ENCODE measurements around the gene DMRTB1.

DMRTB1 gene

DNA sequence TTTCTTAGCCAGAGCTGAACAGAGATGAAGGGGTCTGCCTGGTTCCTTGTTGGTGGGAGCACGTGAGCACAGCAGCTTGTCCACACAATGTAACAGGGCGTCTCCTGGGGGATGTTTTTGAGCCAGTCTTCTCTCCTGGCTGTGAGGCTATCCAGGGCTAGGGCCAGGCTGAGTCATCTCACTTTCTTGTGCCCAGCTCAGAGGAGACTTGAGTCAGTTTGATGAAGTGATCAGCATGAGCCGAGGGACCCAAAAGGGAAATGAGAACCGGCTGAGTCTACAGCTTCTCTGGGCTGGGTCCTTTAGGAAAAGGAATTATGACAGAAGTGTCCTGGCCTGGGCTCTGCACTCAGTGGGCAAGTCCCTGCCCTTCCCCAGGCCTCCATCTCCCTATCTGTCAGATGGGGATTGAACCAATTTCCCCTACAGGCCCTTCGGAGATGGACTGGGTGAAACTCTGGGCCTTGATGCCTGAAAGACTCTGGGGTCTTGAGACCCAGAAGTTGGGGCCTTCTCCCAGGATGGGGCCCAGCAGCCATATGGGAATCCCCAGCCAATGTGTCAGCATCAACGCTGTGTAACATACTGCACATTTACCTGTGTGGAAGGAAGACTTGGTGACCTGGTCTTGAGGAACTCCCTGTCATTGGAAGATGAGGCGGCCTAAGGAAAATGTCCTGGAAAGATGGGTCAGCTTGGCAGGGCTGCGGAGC, 36.6 kb downstream of the DMRTB1 start:
- DNase-seq: no peak

GRCh38 chr1:53498555-53499131, 39.4 kb downstream of the DMRTB1 start:
- DNase-seq: peak; percentile 6

- no peak for DNase-seq
These were observed 40.3 kb downstream of the DMRTB1 start for GRCh38 chr1:53499257-53500203.

- DNase-seq: no peak
These were observed 41.2 kb downstream of the DMRTB1 start for GRCh38 chr1:53500204-53501064.

- no peak for DNase-seq
These were observed 42.1 kb downstream of the DMRTB1 start for GRCh38 chr1:53501065-53502005.

DNA sequence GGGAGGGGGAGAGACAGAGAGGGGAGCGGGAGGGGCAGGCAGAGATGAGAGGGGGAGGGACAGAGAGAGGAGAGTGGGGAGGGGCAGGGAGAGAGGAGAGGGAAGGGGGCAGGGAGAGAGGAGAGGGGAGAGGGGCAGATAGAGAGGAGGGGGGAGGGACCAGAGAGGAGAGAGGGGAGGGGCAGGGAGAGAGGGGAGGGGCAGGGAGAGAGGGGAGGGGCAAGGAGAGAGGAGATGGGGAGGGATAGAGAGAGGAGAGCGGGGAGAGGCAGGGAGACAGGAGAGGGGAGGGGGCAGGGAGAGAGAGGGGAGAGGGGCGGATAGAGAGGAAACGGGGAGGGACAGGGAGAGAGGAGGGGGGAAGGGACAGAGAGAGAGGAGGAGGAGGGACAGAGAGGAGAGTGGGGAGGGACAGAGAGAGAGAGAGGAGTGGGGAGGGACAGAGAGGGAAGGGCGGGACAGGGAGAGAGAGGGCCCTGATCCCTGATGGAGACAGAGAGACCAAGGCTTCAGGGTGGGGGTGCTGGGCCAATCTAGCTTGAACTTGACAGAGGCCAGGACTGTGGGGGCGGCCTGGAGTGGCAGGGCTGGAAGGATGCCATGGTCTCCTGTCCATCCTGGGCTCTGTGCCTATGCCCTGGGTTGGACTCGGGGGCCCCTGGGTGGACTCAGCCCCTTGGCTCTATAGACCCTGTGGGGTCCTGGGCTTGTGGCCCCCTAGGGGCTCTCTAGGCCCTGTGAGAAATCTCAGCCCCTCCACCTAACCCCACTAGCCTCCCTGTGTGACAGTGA, 43.6 kb downstream of the DMRTB1 start:
- no peak for DNase-seq

- DNase-seq: no peak
These were observed 44.4 kb downstream of the DMRTB1 start for GRCh38 chr1:53503433-53504217.

DNA sequence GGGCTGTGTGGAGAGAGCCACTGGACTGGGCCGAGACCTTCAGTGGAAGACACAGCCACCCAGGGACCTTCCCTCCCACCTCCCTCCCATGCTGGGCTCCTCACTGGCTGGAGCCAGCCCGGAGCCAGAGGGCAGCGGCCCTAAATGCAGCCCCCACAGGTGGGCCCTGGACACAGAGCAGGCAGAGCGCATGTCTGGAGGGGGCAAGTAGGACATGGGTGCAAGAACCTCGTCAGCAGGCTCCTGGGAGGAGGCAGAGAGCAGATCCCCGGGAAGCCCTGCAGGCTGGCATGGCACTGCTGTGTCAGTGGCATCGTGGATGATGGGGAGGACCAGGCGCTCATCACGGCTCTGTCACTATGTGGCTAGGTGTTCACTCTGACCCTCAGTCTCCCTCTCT, 45.7 kb downstream of the DMRTB1 start:
- no peak for DNase-seq

DNA sequence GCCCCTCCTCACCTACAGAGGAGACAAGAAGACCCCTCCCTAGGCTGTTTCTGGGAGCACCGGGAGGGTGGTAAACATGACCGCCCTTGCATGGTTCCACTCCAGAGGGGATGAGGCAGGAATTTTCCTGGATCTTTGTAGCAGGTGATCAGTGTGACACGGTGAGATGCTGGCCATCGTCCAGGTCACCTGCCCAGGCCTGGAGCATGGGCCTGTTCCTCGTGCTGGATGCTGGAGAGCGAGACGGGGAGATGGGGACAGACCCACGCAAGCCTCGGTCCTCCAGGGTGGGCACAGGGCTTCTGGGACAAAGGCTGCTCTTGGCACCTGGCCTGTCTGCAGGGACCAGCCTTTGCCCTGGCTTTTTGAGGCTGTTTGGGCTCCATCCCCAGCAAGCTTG, 46.2 kb downstream of the DMRTB1 start:
- DNase-seq: no peak

DNA sequence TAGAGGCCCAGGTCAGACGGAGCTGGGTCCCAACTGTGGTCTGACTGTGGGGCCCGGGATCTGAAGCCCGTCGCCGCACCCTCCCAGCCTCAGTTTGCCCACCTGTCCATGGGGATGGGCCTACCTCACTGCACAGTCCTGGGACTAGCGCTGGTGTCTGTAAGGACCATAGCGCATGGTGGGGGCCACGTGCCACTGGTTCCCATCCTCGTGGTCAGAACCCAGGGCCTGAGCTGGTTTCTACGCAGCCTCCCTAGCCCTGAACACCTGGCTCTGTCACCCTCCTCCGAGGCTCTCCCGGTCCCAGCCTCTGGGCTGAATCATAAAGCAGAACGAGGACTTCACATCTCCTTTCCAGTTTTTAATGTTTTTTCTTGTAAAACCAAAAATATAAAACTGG, 46.7 kb downstream of the DMRTB1 start:
- no peak for DNase-seq

- DNase-seq: no peak
These were observed 47.3 kb downstream of the DMRTB1 start for GRCh38 chr1:53506355-53507050.

DNA sequence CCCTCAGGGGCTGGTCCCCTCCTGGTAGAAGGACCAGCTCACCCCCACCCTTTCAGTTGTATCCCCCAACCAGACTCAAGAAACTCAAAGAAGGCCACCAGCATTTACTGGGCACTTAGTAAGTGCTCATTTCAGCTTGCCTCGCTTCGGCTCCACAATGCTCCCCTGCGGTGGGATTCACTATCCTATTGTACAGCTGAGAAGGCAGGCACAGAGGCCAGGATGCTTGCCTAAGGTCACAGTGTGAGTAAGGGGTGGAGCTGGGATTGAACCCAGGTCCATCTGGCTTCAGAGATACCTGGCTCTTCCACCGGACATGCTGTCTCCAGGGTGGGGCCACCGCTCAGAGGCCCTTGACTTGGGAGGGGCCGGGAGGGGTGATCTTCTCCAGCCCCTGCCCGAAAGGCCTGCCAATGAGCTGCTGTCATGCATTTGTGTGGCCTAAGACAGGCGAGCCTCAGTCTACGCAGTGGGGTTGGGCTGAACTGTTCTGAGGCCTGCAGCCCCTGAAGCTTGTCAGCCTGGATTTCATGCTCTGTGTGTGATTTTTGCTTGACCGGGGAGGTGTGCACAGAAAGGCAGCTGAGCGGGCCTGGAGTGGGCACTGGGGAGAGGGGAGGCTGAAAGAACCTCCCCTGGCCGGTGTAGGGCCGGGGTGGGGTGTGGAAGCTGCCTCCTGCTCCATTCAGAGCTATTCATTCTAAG, 48.1 kb downstream of the DMRTB1 start:
- DNase-seq: no peak

DNA sequence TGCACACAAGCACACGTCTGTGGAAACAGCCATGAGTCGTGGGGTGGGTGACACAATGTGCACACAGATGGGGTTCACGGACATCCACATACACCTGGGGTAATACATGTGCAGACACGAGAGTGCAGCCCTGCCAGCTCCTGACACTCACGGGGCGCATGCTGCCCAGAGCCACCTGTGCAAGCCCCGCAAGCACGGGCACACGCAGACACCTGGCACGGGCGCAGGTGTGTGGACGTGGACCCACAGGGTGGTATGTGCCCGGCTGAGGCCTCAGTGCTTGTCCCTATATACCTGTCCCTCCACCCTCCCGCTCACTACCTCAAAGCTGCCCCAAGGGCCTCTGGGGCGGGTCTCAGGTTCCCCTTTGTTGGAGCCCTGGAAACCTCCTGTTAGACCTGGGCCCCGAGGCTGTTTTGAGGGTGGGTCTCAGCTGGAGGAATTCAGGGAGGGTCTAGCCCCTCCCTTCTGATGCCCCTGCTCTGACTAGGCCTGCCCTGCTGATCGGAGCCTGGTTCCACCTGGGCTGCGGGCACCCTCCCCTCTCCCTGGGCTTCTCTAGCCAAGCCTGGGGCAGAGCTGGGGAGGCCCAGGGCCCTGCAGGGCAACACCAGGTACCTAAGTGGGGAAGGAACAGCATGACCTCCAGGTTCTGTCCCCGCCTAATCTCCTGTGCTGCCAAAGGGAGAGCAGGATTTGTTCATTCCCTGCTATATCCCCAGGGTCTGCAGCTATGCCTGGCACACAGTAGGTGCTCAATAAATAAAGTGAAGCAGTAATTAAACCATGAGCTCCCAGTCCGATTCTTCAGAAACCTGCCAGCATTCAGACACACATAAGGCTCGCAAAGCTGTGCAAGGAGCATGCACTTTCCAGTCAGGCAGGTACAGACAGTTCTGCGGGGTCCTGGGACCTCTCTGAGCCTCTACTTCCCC, 49.1 kb downstream of the DMRTB1 start:
- no peak for DNase-seq

DNA sequence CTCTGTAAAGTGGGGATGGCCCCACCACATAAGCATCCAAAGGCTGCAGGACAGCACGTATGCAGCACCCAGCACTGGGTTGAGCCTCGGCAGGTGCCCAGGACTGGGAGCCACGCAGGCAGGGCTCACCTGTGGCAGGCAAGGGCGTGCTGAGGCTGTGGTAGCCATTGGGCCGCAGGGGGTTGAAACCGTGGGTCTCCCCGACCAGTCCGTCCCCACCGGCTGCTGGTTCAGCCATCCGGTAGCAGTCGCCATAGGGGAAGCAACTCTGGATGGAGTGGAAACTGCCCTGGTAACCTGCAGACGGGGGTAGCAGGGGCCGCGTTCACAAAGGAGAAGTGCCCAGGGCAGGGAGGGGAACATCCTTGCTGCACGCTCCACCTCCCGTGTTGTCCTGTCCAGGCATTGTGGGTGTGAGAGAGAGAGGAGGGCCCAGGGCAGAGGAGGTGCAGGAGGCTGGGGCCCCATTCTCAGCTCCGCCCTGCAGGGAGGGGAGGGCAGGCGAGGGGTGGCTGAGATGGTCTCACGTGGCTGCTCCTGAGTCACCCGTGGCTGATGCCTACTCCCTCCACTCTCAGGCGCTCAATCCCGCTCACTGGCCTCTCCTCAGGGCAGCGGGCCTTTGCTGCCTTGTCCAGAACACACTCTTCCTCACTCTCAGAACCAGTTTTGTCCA, 49.9 kb downstream of the DMRTB1 start:
- DNase-seq: no peak

DNA sequence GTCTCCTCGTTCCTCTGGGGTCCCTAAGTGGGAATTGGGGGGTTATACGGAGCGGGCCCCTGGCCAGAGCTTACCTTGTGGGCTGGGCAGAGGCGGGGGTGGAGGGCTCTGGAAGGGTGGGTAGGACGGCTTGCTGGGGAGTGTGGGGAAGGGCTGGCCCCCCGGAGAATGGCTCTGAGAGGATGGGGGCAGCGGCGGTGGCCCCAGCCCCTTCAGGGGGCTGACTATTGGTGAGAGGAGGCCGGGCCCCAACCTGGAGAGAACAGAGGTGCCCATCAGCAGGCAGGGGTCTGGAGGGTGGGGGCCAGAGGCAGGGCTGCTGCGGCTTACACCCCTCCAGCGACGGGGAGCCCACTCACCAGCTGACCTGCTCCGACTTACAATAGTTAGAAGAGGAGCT, 50.6 kb downstream of the DMRTB1 start:
- DNase-seq: no peak

- no peak for DNase-seq
These were observed 51.0 kb downstream of the DMRTB1 start for GRCh38 chr1:53510215-53510614.

All from CD4-positive, alpha-beta T cell treated with Interleukin-10 for 1 hour (primary cell).